RWPE2 (cell line): ENCODE data around the gene SYT6.

Source experiments
- ATAC-seq: fragments of 200-7000 bp; cut with Tn5 transposase; 3 replicates; pipeline ENCODE4 v1.9.1; 2021; ENCODE audit warnings: low read depth
- DNase-seq: peaks from one replicate; pipeline ENCODE4 v3.0.0-alpha.2; 2020; ENCODE audit warnings: low spot score
- H3K27ac ChIP-seq: fragments of 450-650 bp; 2 replicates; pipeline ENCODE4 v1.5.1; 2017; ENCODE audit warnings: mild to moderate bottlenecking; ENCODE audit not compliant: poor library complexity, severe bottlenecking
- H3K27me3 ChIP-seq: fragments of 250-450 bp; sonication (Bioruptor Pico); 2 replicates; pipeline ENCODE4 v1.5.1; 2021; ENCODE audit warnings: mild to moderate bottlenecking, moderate library complexity; ENCODE audit not compliant: insufficient read depth, poor library complexity, severe bottlenecking
- H3K36me3 ChIP-seq: fragments of 250-450 bp; sonication (Bioruptor Pico); 2 replicates; pipeline ENCODE4 v1.5.1; 2020; ENCODE audit warnings: low read depth, mild to moderate bottlenecking, moderate library complexity
- H3K4me1 ChIP-seq: fragments of 250-450 bp; sonication (Bioruptor Pico); 2 replicates; pipeline ENCODE4 v1.5.1; 2021; ENCODE audit warnings: mild to moderate bottlenecking, moderate library complexity; ENCODE audit not compliant: insufficient read depth, poor library complexity, severe bottlenecking
- H3K4me3 ChIP-seq: fragments of 250-450 bp; sonication (Bioruptor Pico); 2 replicates; pipeline ENCODE4 v1.5.1; 2021; ENCODE audit warnings: mild to moderate bottlenecking, moderate library complexity; ENCODE audit not compliant: severe bottlenecking
- H3K9me3 ChIP-seq: fragments of 250-450 bp; sonication (Bioruptor Pico); 2 replicates; pipeline ENCODE4 v1.5.1; 2021; ENCODE audit warnings: mild to moderate bottlenecking, moderate library complexity; ENCODE audit not compliant: severe bottlenecking
- TF ChIP-seq, protein P1 (sequence below): fragments of 450-650 bp; IDR thresholded peaks from one replicate; pipeline ENCODE4 v1.5.1; 2017; ENCODE audit warnings: mild to moderate bottlenecking, moderate library complexity; ENCODE audit not compliant: poor library complexity, severe bottlenecking

Gene SYT6

DNA sequence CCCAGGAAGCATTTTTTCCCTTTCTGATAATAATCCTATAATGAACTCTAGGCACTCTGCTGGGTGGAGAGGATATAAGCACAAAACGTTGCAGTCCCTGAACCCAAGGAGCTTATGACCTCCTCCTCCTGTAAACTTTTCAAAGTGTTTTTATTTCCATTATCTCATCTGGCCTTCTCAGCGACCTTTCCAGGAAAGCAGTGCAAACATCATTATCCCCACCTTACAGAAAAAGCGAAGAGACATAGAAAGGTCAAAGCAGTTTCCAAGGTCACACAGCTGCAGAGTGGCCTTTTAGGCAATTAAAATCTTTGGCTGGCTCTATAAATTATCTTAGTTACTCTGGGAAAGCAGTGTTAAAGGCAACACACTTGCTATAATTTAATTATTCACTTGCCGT lies 110.6 kb downstream of the SYT6 start:
- DNase-seq (no peak), ATAC-seq (no peak)
- Histone ChIP-seq H3K4me3 (no peak overlapping the region), H3K4me1 (no peaks in the 10 kb centered on the region), H3K36me3 (no peaks in the 10 kb centered on the region), H3K9me3 (no peaks in the 10 kb centered on the region), H3K27ac (no peak overlapping the region), H3K27me3 (peaks cover 15% of the 10 kb centered on the region)
- TF ChIP-seq, protein P1, sequence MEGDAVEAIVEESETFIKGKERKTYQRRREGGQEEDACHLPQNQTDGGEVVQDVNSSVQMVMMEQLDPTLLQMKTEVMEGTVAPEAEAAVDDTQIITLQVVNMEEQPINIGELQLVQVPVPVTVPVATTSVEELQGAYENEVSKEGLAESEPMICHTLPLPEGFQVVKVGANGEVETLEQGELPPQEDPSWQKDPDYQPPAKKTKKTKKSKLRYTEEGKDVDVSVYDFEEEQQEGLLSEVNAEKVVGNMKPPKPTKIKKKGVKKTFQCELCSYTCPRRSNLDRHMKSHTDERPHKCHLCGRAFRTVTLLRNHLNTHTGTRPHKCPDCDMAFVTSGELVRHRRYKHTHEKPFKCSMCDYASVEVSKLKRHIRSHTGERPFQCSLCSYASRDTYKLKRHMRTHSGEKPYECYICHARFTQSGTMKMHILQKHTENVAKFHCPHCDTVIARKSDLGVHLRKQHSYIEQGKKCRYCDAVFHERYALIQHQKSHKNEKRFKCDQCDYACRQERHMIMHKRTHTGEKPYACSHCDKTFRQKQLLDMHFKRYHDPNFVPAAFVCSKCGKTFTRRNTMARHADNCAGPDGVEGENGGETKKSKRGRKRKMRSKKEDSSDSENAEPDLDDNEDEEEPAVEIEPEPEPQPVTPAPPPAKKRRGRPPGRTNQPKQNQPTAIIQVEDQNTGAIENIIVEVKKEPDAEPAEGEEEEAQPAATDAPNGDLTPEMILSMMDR, result no peak

DNA sequence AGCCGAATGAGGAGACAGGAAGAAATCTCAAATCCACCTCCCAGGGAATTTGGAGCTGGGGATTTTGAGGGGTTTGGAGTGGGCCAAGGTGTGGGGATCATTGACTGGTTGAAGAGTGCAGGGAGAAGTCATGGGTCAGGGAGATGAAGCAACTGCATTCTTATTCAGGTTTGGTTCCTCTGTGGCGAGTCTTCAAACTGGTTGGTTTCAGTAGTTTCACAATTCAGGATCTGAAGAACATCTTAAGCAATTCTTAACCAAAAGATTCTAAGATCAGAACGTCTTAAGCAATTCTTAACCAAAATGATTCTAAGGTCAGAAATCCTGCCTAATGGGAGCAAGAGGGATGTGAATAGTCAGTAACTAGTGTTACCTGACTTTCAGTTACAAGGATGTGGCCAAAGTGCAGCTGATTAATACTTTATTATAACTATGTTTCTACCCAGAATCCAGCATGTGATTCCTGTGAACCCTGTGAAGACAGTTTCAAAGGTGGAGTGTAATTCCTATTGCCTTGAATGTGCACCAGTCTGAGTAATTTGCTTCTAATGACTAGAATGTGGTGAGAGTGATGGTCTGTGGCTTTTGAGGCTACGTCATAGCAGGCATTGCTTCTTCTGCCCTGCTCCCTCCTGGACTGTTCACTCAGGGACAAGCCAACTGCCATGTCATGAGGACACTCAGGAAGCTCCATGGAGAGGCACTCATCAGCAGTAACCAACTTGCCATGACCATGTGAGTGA lies 113.2 kb downstream of the SYT6 start:
- Histone ChIP-seq H3K4me1 (no peaks in the 10 kb centered on the region), H3K36me3 (no peaks in the 10 kb centered on the region), H3K4me3 (no peak overlapping the region), H3K9me3 (no peaks in the 10 kb centered on the region), H3K27me3 (peaks cover 15% of the 10 kb centered on the region), H3K27ac (no peak overlapping the region)
- DNase-seq (no peak), ATAC-seq (no peak)
- TF ChIP-seq, protein P1, result no peak
